GM12878 (cell line): ENCODE results near the gene BCAN.

ENCODE experiments used
- BHLHE40 ChIP-seq, 2 experiments: fragments of 450-650 bp in 1 of 2; IDR thresholded peaks; 2 replicates each; pipeline ENCODE4 v1.6.1; 2011 to 2017; ENCODE audit warnings: low read depth in 2 of 2, borderline replicate concordance in 1 of 2, improper control_type of control experiment in 1 of 2, low read length in 1 of 2, mild to moderate bottlenecking in 1 of 2
- BRCA1 ChIP-seq: IDR thresholded peaks from 2 replicates; pipeline ENCODE4 v1.6.1; 2011; ENCODE audit warnings: low read depth, low read length, improper control_type of control experiment
- CBX5 ChIP-seq: sonication (generic); IDR thresholded peaks from 2 replicates; pipeline ENCODE4 v1.6.1; 2016; ENCODE audit warnings: low read depth, moderate library complexity, mild to moderate bottlenecking, inconsistent platforms
- CEBPB ChIP-seq, 2 experiments: fragments of 150-350 bp in 1 of 2; IDR thresholded peaks; 2 replicates each; pipeline ENCODE4 v1.6.1; 2012 to 2014; ENCODE audit warnings: low read depth in 2 of 2, low read length in 2 of 2, borderline replicate concordance in 1 of 2, inconsistent platforms in 1 of 2
- CHD4 ChIP-seq: fragments of 200-600 bp; sonication (generic); IDR thresholded peaks from 2 replicates; pipeline ENCODE4 v1.6.1; 2016; ENCODE audit warnings: mild to moderate bottlenecking
- CTCF ChIP-seq, 3 experiments: IDR thresholded peaks in 2 of 3; conservative IDR thresholded peaks in 1 of 3; 2 replicates each; pipeline ENCODE4 v1.5.1; 2011; ENCODE audit warnings: low read depth in 3 of 3, low read length in 3 of 3, mild to moderate bottlenecking in 3 of 3, control low read depth in 2 of 3, moderate library complexity in 2 of 3, inconsistent platforms in 1 of 3, mixed read lengths in 1 of 3; ENCODE audit not compliant: control insufficient read depth in 2 of 3, insufficient read depth in 1 of 3; ENCODE audit errors: extremely low read depth in 1 of 3
- MYB ChIP-seq: fragments of 150-350 bp; IDR thresholded peaks from 2 replicates; pipeline ENCODE4 v1.6.1; 2014; ENCODE audit warnings: mild to moderate bottlenecking, low read depth, low read length, borderline replicate concordance
- PML ChIP-seq: IDR thresholded peaks from 2 replicates; pipeline ENCODE4 v1.6.1; 2012; ENCODE audit warnings: low read length, inconsistent platforms
- RAD21 ChIP-seq: IDR thresholded peaks from 2 replicates; pipeline ENCODE4 v1.6.1; 2011; ENCODE audit warnings: mild to moderate bottlenecking, low read depth, low read length, moderate library complexity; ENCODE audit not compliant: insufficient read depth
- STAT3 ChIP-seq: IDR thresholded peaks from 2 replicates; pipeline ENCODE4 v1.6.1; 2011; ENCODE audit warnings: low read depth, low read length, improper control_type of control experiment
- TCF12 ChIP-seq: IDR thresholded peaks from 2 replicates; pipeline ENCODE4 v1.6.1; 2011; ENCODE audit warnings: low read depth, mild to moderate bottlenecking, low read length
- TCF7 ChIP-seq: IDR thresholded peaks from 2 replicates; pipeline ENCODE4 v1.6.1; 2014; ENCODE audit warnings: antibody characterized with exemption, borderline replicate concordance
- TF ChIP-seq, protein P1 (sequence below): IDR thresholded peaks from 2 replicates; pipeline ENCODE4 v1.6.1; 2012; ENCODE audit warnings: mild to moderate bottlenecking, low read depth, low read length
- TF ChIP-seq, protein P2 (sequence below): IDR thresholded peaks from 2 replicates; pipeline ENCODE4 v1.6.1; 2012; ENCODE audit warnings: low read depth, low read length, improper control_type of control experiment

- no peak for TF ChIP-seq CHD4
- TF ChIP-seq PML = no peak
- no peak for TF ChIP-seq BRCA1
- TF ChIP-seq CBX5 = no peak
- TF ChIP-seq RAD21 = no peak
- no peak for TF ChIP-seq BHLHE40 (IDR thresholded peaks at IDR 0.05; ENCODE audit: borderline replicate concordance in 1 of 2, low read depth in 2 of 2, low read length in 1 of 2)
- TF ChIP-seq CTCF (IDR thresholded peaks at IDR 0.05 in 2 of 3, conservative IDR thresholded peaks at IDR 0.05 in 1 of 3; ENCODE audit: control insufficient read depth in 2 of 3, extremely low read depth in 1 of 3, insufficient read depth in 1 of 3, low read depth in 3 of 3, low read length in 3 of 3) = peak; percentile 29 to 41 (median 36); a peak in 4 of 6 replicates
- TF ChIP-seq, protein P1, sequence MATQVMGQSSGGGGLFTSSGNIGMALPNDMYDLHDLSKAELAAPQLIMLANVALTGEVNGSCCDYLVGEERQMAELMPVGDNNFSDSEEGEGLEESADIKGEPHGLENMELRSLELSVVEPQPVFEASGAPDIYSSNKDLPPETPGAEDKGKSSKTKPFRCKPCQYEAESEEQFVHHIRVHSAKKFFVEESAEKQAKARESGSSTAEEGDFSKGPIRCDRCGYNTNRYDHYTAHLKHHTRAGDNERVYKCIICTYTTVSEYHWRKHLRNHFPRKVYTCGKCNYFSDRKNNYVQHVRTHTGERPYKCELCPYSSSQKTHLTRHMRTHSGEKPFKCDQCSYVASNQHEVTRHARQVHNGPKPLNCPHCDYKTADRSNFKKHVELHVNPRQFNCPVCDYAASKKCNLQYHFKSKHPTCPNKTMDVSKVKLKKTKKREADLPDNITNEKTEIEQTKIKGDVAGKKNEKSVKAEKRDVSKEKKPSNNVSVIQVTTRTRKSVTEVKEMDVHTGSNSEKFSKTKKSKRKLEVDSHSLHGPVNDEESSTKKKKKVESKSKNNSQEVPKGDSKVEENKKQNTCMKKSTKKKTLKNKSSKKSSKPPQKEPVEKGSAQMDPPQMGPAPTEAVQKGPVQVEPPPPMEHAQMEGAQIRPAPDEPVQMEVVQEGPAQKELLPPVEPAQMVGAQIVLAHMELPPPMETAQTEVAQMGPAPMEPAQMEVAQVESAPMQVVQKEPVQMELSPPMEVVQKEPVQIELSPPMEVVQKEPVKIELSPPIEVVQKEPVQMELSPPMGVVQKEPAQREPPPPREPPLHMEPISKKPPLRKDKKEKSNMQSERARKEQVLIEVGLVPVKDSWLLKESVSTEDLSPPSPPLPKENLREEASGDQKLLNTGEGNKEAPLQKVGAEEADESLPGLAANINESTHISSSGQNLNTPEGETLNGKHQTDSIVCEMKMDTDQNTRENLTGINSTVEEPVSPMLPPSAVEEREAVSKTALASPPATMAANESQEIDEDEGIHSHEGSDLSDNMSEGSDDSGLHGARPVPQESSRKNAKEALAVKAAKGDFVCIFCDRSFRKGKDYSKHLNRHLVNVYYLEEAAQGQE = no peak
- no peak for TF ChIP-seq TCF12
- no peak for TF ChIP-seq TCF7
- TF ChIP-seq, protein P2, sequence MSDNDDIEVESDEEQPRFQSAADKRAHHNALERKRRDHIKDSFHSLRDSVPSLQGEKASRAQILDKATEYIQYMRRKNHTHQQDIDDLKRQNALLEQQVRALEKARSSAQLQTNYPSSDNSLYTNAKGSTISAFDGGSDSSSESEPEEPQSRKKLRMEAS = no peak
- no peak for TF ChIP-seq MYB
- TF ChIP-seq CEBPB (IDR thresholded peaks at IDR 0.05; ENCODE audit: borderline replicate concordance in 1 of 2, low read depth in 2 of 2, low read length in 2 of 2) = no peak
- no peak for TF ChIP-seq STAT3
Measured at GRCh38 chr1:156599811-156600210, 42.1 kb upstream of the BCAN start.
